Gastrocnemius medialis (tissue), 4 donors: ENCODE data around the gene FHL3. TPM values are rescaled to one million over a fixed set of nuclear protein-coding genes. Genes with fewer than 3 reads are reported as not detected.

Experiments used
- ATAC-seq, 2 donors: fragments of 150-250 bp; one replicate each; pipeline ENCODE4 v1.9.1; 2016
- DNase-seq, 2 donors: peaks; one replicate each; pipeline ENCODE4 v3.0.0-alpha.2; 2019
- H3K27ac ChIP-seq, 4 donors: fragments of 200-600 bp; sonication (generic); 1 replicate in 1 of 4; 2 replicates in 3 of 4; pipeline ENCODE4 v1.5.1; 2016 to 2018; ENCODE audit warnings: mild to moderate bottlenecking in 2 of 4, moderate library complexity in 1 of 4
- H3K27me3 ChIP-seq, 3 donors: fragments of 200-600 bp; sonication (generic) in 2 of 3; 1 replicate in 1 of 3; 2 replicates in 2 of 3; pipeline versions ENCODE4 v1.5.1 to v1.6.0; 2016 to 2019; ENCODE audit warnings: mild to moderate bottlenecking in 1 of 3, moderate library complexity in 1 of 3
- H3K36me3 ChIP-seq, 2 donors: fragments of 200-600 bp; sonication (generic) in 1 of 2; one replicate each; pipeline ENCODE4 v1.5.1; 2017 to 2018
- H3K4me1 ChIP-seq, 2 donors: fragments of 200-600 bp; sonication (generic) in 1 of 2; one replicate each; pipeline ENCODE4 v1.5.1; 2016 to 2017; ENCODE audit warnings: mild to moderate bottlenecking in 2 of 2
- H3K4me3 ChIP-seq, 4 donors: fragments of 200-600 bp; sonication (generic) in 3 of 4; 1 replicate in 1 of 4; 2 replicates in 3 of 4; pipeline ENCODE4 v1.5.1; 2016 to 2019; ENCODE audit warnings: mild to moderate bottlenecking in 2 of 4
- H3K9me3 ChIP-seq, 3 donors: fragments of 200-600 bp; sonication (generic) in 2 of 3; 1 replicate in 1 of 3; 2 replicates in 2 of 3; pipeline ENCODE4 v1.5.1; 2016 to 2019
- POLR2A ChIP-seq, 2 donors: fragments of 450-650 bp; IDR thresholded peaks; one replicate each; pipeline ENCODE4 v1.6.1; 2017; ENCODE audit warnings: antibody characterized with exemption in 2 of 2, mild to moderate bottlenecking in 2 of 2, moderate library complexity in 2 of 2
- in situ Hi-C, 4 donors: fragments of 200-750 bp; cut with MboI; loops; one replicate each; pipeline versions ENCODE4 v1.15.0 to v1.8.0; 2017; ENCODE audit warnings: low sequenced_read_pairs in 4 of 4
- intact Hi-C: fragments of 100-400 bp; cut with DNase I; formaldehyde crosslinking; loops from one replicate; pipeline ENCODE4 v1.15.1; 2023; ENCODE audit warnings: low total_unique reads
- total RNA-seq, 4 donors: library from RNA; depleted of rRNA; stranded (reverse); fragments of >200 nt; gene quantifications; one replicate each; pipeline versions ENCODE4 v1.1.0 to v1.2.3, GENCODE V29; 2016
- TF ChIP-seq, protein P1 (sequence below), 5 experiments: fragments of 450-650 bp in 3 of 5; fragments of 200-600 bp in 2 of 5; sonication (generic) in 2 of 5; IDR thresholded peaks in 4 of 5; conservative IDR thresholded peaks in 1 of 5; 1 replicate in 4 of 5; 2 replicates in 1 of 5; pipeline ENCODE4 v1.5.1; 2016 to 2019; ENCODE audit warnings: antibody characterized with exemption in 5 of 5, mild to moderate bottlenecking in 3 of 5, moderate library complexity in 3 of 5

FHL3 gene
- total RNA-seq, 4 donors from 2014 or later, result 725 to 1,282 (median 1,051) TPM

- Histone ChIP-seq H3K36me3 (no peaks in the 10 kb centered on the region), H3K27ac (no peak overlapping the region), H3K27me3 (peaks cover 0 to 5% (median 0%) of the 10 kb centered on the region in 3 donors), H3K4me1 (peaks cover 0 to 8% of the 10 kb centered on the region in 2 donors), H3K4me3 (no peak overlapping the region), H3K9me3 (no peaks in the 10 kb centered on the region)
- TF ChIP-seq, protein P1, sequence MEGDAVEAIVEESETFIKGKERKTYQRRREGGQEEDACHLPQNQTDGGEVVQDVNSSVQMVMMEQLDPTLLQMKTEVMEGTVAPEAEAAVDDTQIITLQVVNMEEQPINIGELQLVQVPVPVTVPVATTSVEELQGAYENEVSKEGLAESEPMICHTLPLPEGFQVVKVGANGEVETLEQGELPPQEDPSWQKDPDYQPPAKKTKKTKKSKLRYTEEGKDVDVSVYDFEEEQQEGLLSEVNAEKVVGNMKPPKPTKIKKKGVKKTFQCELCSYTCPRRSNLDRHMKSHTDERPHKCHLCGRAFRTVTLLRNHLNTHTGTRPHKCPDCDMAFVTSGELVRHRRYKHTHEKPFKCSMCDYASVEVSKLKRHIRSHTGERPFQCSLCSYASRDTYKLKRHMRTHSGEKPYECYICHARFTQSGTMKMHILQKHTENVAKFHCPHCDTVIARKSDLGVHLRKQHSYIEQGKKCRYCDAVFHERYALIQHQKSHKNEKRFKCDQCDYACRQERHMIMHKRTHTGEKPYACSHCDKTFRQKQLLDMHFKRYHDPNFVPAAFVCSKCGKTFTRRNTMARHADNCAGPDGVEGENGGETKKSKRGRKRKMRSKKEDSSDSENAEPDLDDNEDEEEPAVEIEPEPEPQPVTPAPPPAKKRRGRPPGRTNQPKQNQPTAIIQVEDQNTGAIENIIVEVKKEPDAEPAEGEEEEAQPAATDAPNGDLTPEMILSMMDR (IDR thresholded peaks at IDR 0.05 in 4 of 5, conservative IDR thresholded peaks at IDR 0.05 in 1 of 5), result no peak
- no peak for TF ChIP-seq POLR2A (IDR thresholded peaks at IDR 0.05)
- intact Hi-C loops (no loop called here), in situ Hi-C loops (loop anchor here in 2 of 4 donors (25.0 kb wide), 2 partner anchors 761 to 786 kb away; no protein-coding TSS in a partner anchor)
- no peak for DNase-seq
- ATAC-seq, result no peak
Measured at GRCh38 chr1:38051079-38051543, 45.8 kb upstream of the FHL3 start.

DNA sequence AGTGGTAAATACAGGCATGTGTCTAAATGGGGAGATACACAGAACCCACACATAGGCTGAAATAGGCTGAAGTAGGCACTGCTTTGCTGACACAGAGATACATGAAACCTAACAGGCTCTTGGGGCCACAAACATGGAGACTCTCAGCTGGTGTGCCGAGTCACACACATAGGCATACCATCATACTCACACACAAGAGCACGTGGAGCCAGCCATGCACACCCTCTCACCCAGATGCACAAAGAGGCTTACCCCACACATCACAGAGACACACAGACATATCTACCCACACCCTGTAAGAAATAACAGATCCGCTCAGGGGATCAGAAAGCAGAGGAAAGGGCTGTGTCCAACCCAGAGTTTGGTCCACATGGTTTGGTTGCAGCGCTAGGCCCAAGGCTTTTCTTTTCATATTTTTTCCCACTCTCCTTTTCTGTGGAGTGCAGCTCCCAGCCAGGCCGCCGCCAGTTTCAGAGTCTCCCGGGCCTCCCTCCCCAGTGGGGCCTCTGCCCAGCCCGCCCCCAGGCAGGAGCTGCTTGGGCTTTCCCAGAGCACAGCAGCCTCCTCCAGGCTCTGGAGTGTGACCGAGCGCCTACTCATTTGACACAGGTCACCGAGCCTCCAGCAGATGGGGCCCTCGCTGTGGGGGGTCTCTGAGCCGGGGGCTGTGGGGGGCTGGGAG is 45.2 kb upstream of the FHL3 start:
- in situ Hi-C loops, result loop anchor here in 2 of 4 donors (25.0 kb wide), 2 partner anchors 762 to 787 kb away; no protein-coding TSS in a partner anchor

DNA sequence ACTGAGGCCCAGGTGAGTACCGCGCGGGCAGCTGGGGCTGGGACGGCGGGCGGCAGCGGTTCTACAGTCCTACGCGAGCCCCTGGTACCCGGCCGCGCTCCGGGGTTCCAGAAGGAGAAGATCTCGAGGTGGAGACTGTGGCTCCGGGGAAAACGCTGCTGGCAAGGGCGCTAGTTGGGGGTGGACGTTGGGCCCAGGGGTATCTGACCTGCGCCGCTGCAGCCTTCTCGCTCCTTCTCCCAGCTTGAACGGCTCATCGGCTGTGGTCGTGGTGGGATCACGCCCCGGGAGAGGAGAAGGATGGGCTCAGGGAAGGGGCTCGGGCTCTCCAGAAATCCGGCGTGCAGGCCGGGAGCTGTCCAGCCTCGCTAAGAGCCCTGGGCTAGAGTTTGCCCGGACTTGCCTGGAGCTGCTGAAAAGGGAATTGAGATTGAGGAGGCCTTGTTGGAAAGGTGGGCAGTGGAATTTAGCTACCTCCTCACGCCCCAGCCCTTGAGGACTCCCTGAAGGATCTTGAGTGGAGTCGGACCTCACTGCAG is 42.4 kb upstream of the FHL3 start:
- TF ChIP-seq POLR2A (IDR thresholded peaks at IDR 0.05), result no peak
- TF ChIP-seq, protein P1 (IDR thresholded peaks at IDR 0.05 in 4 of 5, conservative IDR thresholded peaks at IDR 0.05 in 1 of 5), result no peak
- Histone ChIP-seq H3K4me1 (peaks cover 17 to 24% of the 10 kb centered on the region in 2 donors), H3K27me3 (peaks cover 29 to 33% (median 30%) of the 10 kb centered on the region in 3 donors), H3K9me3 (no peaks in the 10 kb centered on the region), H3K36me3 (no peaks in the 10 kb centered on the region), H3K27ac (peak overlapping the region; percentile 61 to 72 (median 64)), H3K4me3 (peak overlapping the region; percentile 68 to 88 (median 80))
- in situ Hi-C loops, result no loop called here
- DNase-seq (no peak), ATAC-seq (no peak)
- intact Hi-C loops, result loop anchor here (2.0 kb wide), 1 partner anchor 57 kb away; the partner anchor contains the start of gene SF3A3

More for the DNA sequence above, 45.2 kb upstream of the FHL3 start:
- peaks cover 2 to 7% (median 4%) of the 10 kb centered on the region in 3 donors for H3K27me3 ChIP-seq
- H3K4me3 ChIP-seq, result no peak overlapping the region
- no peaks in the 10 kb centered on the region for H3K36me3 ChIP-seq
- TF ChIP-seq POLR2A (IDR thresholded peaks at IDR 0.05), result no peak
- TF ChIP-seq, protein P1 (IDR thresholded peaks at IDR 0.05 in 4 of 5, conservative IDR thresholded peaks at IDR 0.05 in 1 of 5), result no peak
- intact Hi-C loops, result no loop called here
- H3K9me3 ChIP-seq, result no peaks in the 10 kb centered on the region
- ATAC-seq (no peak), DNase-seq (no peak)
- H3K4me1 ChIP-seq, result peaks cover 3 to 10% of the 10 kb centered on the region in 2 donors
- H3K27ac ChIP-seq, result no peak overlapping the region

- peaks cover 17 to 24% of the 10 kb centered on the region in 2 donors for H3K4me1 ChIP-seq
- in situ Hi-C loops, result no loop called here
- H3K4me3 ChIP-seq, result peak overlapping the region; percentile 68 to 88 (median 80)
- peak overlapping the region; percentile 61 to 72 (median 64) for H3K27ac ChIP-seq
- H3K9me3 ChIP-seq, result no peaks in the 10 kb centered on the region
- H3K36me3 ChIP-seq, result no peaks in the 10 kb centered on the region
- DNase-seq (peak; percentile 74 to 78), ATAC-seq (peak; percentile 76 to 78)
- intact Hi-C loops, result loop anchor here (2.0 kb wide), 1 partner anchor 56 kb away; the partner anchor contains the start of gene SF3A3
- TF ChIP-seq, protein P1 (IDR thresholded peaks at IDR 0.05 in 4 of 5, conservative IDR thresholded peaks at IDR 0.05 in 1 of 5), result no peak
- TF ChIP-seq POLR2A (IDR thresholded peaks at IDR 0.05), result peak in 1 of 2 donors; percentile 47
- peaks cover 35 to 39% (median 36%) of the 10 kb centered on the region in 3 donors for H3K27me3 ChIP-seq
Measured at GRCh38 chr1:38046884-38047602, 41.7 kb upstream of the FHL3 start.
